ENCODE measurements around the gene GPRIN3.

Gene GPRIN3

GRCh38 chr4:89305028-89305427, 2.6 kb downstream of the GPRIN3 start:
- Mint-ChIP-seq H3K4me1 (peaks cover 21% of the 10 kb centered on the region), H3K27ac (no peak overlapping the region), H3K4me3 (no peak overlapping the region), H3K36me3 (no peaks in the 10 kb centered on the region), H3K27me3 (peaks cover 4% of the 10 kb centered on the region), H3K9me3 (no peaks in the 10 kb centered on the region)
- ATAC-seq (ENCODE audit: low read depth) = no peak
- DNase-seq (ENCODE audit: low spot score in 2 of 2) = no peak

GRCh38 chr4:89303814-89304388, 3.7 kb downstream of the GPRIN3 start:
- peaks cover 26% of the 10 kb centered on the region for H3K4me1 Mint-ChIP-seq
- no peaks in the 10 kb centered on the region for H3K36me3 Mint-ChIP-seq
- no peak for ATAC-seq (ENCODE audit: low read depth)
- no peaks in the 10 kb centered on the region for H3K9me3 Mint-ChIP-seq
- no peak overlapping the region for H3K27ac Mint-ChIP-seq
- no peak overlapping the region for H3K4me3 Mint-ChIP-seq
- no peak for DNase-seq (ENCODE audit: low spot score in 2 of 2)
- peaks cover 4% of the 10 kb centered on the region for H3K27me3 Mint-ChIP-seq

- ATAC-seq (ENCODE audit: low read depth) (no peak), DNase-seq (ENCODE audit: low spot score in 2 of 2) (no peak)
- no peak overlapping the region for H3K27ac Mint-ChIP-seq
- H3K36me3 Mint-ChIP-seq = no peaks in the 10 kb centered on the region
- H3K4me3 Mint-ChIP-seq = no peak overlapping the region
- H3K4me1 Mint-ChIP-seq = peaks cover 27% of the 10 kb centered on the region
- no peaks in the 10 kb centered on the region for H3K9me3 Mint-ChIP-seq
- peaks cover 4% of the 10 kb centered on the region for H3K27me3 Mint-ChIP-seq
These were observed 4.4 kb downstream of the GPRIN3 start for GRCh38 chr4:89303177-89303576.

GRCh38 chr4:89301902-89302301, 5.7 kb downstream of the GPRIN3 start:
- Mint-ChIP-seq H3K4me1 (peaks cover 32% of the 10 kb centered on the region), H3K27ac (no peak overlapping the region), H3K27me3 (peaks cover 3% of the 10 kb centered on the region), H3K4me3 (no peak overlapping the region), H3K9me3 (no peaks in the 10 kb centered on the region), H3K36me3 (no peaks in the 10 kb centered on the region)
- ATAC-seq (ENCODE audit: low read depth) (no peak), DNase-seq (ENCODE audit: low spot score in 2 of 2) (no peak)

GRCh38 chr4:89301003-89301402, 6.6 kb downstream of the GPRIN3 start:
- Mint-ChIP-seq H3K27me3 (no peaks in the 10 kb centered on the region), H3K4me3 (no peak overlapping the region), H3K4me1 (peaks cover 24% of the 10 kb centered on the region), H3K36me3 (no peaks in the 10 kb centered on the region), H3K9me3 (no peaks in the 10 kb centered on the region), H3K27ac (no peak overlapping the region)
- DNase-seq (ENCODE audit: low spot score in 2 of 2) (no peak), ATAC-seq (ENCODE audit: low read depth) (no peak)

GRCh38 chr4:89300499-89300898, 7.1 kb downstream of the GPRIN3 start:
- DNase-seq (ENCODE audit: low spot score in 2 of 2) (no peak), ATAC-seq (ENCODE audit: low read depth) (no peak)

GRCh38 chr4:89300060-89300459, 7.5 kb downstream of the GPRIN3 start:
- no peak for ATAC-seq (ENCODE audit: low read depth)
- Mint-ChIP-seq H3K4me3 (no peak overlapping the region), H3K36me3 (no peaks in the 10 kb centered on the region), H3K27me3 (peaks cover 1% of the 10 kb centered on the region), H3K9me3 (no peaks in the 10 kb centered on the region), H3K4me1 (peaks cover 24% of the 10 kb centered on the region), H3K27ac (no peak overlapping the region)
- DNase-seq (ENCODE audit: low spot score in 2 of 2) = no peak

More at GRCh38 chr4:89300499-89300898, 7.1 kb downstream of the GPRIN3 start:
- H3K27me3 Mint-ChIP-seq = no peaks in the 10 kb centered on the region
- peaks cover 21% of the 10 kb centered on the region for H3K4me1 Mint-ChIP-seq
- no peaks in the 10 kb centered on the region for H3K36me3 Mint-ChIP-seq
- H3K4me3 Mint-ChIP-seq = no peak overlapping the region
- H3K27ac Mint-ChIP-seq = no peak overlapping the region
- no peaks in the 10 kb centered on the region for H3K9me3 Mint-ChIP-seq

- Mint-ChIP-seq H3K27ac (peak overlapping the region; percentile 64), H3K27me3 (peaks cover 1% of the 10 kb centered on the region), H3K4me1 (peaks cover 29% of the 10 kb centered on the region), H3K36me3 (no peaks in the 10 kb centered on the region), H3K9me3 (no peaks in the 10 kb centered on the region), H3K4me3 (peak overlapping the region; percentile 82)
- DNase-seq (ENCODE audit: low spot score in 2 of 2) (no peak), ATAC-seq (ENCODE audit: low read depth) (peak; percentile 46)
These were observed 8.3 kb downstream of the GPRIN3 start for GRCh38 chr4:89299153-89299791.

GRCh38 chr4:89298788-89299152, 8.8 kb downstream of the GPRIN3 start:
- Mint-ChIP-seq H3K36me3 (no peaks in the 10 kb centered on the region), H3K9me3 (no peaks in the 10 kb centered on the region), H3K27ac (peak overlapping the region; percentile 64), H3K27me3 (peaks cover 1% of the 10 kb centered on the region), H3K4me3 (peak overlapping the region; percentile 82), H3K4me1 (peaks cover 25% of the 10 kb centered on the region)
- ATAC-seq (ENCODE audit: low read depth) (peak; percentile 51), DNase-seq (ENCODE audit: low spot score in 2 of 2) (no peak)

- peak overlapping the region; percentile 57 for H3K4me3 Mint-ChIP-seq
- no peak overlapping the region for H3K27ac Mint-ChIP-seq
- H3K27me3 Mint-ChIP-seq = peaks cover 1% of the 10 kb centered on the region
- DNase-seq (ENCODE audit: low spot score in 2 of 2) (peak in 1 of 2 donors; percentile 11), ATAC-seq (ENCODE audit: low read depth) (peak; percentile 65)
- H3K36me3 Mint-ChIP-seq = no peaks in the 10 kb centered on the region
- H3K9me3 Mint-ChIP-seq = no peaks in the 10 kb centered on the region
- peaks cover 28% of the 10 kb centered on the region for H3K4me1 Mint-ChIP-seq
These were observed 9.4 kb downstream of the GPRIN3 start for GRCh38 chr4:89298155-89298554.

GRCh38 chr4:89296896-89297295, 10.7 kb downstream of the GPRIN3 start:
- H3K27me3 Mint-ChIP-seq = peaks cover 1% of the 10 kb centered on the region
- no peak overlapping the region for H3K4me3 Mint-ChIP-seq
- H3K27ac Mint-ChIP-seq = no peak overlapping the region
- H3K9me3 Mint-ChIP-seq = peaks cover under 1% of the 10 kb centered on the region
- no peak for DNase-seq (ENCODE audit: low spot score in 2 of 2)
- no peak for ATAC-seq (ENCODE audit: low read depth)
- peaks cover 28% of the 10 kb centered on the region for H3K4me1 Mint-ChIP-seq
- H3K36me3 Mint-ChIP-seq = peaks cover under 1% of the 10 kb centered on the region

GRCh38 chr4:89296399-89296798, 11.2 kb downstream of the GPRIN3 start:
- H3K36me3 Mint-ChIP-seq = peaks cover 2% of the 10 kb centered on the region

GRCh38 chr4:89295415-89295927, 12.1 kb downstream of the GPRIN3 start:
- H3K4me3 Mint-ChIP-seq = no peak overlapping the region
- H3K36me3 Mint-ChIP-seq = peaks cover 2% of the 10 kb centered on the region
- DNase-seq (ENCODE audit: low spot score in 2 of 2) (no peak), ATAC-seq (ENCODE audit: low read depth) (no peak)
- H3K9me3 Mint-ChIP-seq = peaks cover 2% of the 10 kb centered on the region
- no peak overlapping the region for H3K27ac Mint-ChIP-seq
- peaks cover 28% of the 10 kb centered on the region for H3K4me1 Mint-ChIP-seq
- peaks cover 1% of the 10 kb centered on the region for H3K27me3 Mint-ChIP-seq

More at GRCh38 chr4:89296399-89296798, 11.2 kb downstream of the GPRIN3 start:
- no peak for ATAC-seq (ENCODE audit: low read depth)
- DNase-seq (ENCODE audit: low spot score in 2 of 2) = no peak
- H3K9me3 Mint-ChIP-seq = peaks cover 2% of the 10 kb centered on the region
- H3K4me3 Mint-ChIP-seq = no peak overlapping the region
- peaks cover 28% of the 10 kb centered on the region for H3K4me1 Mint-ChIP-seq
- no peak overlapping the region for H3K27ac Mint-ChIP-seq
- peaks cover 1% of the 10 kb centered on the region for H3K27me3 Mint-ChIP-seq

- peak; percentile 72 for ATAC-seq (ENCODE audit: low read depth)
- Mint-ChIP-seq H3K4me1 (peaks cover 28% of the 10 kb centered on the region), H3K9me3 (peaks cover 2% of the 10 kb centered on the region), H3K36me3 (peaks cover 2% of the 10 kb centered on the region), H3K27me3 (peaks cover 1% of the 10 kb centered on the region), H3K4me3 (no peak overlapping the region), H3K27ac (peak overlapping the region; percentile 12)
- no peak for DNase-seq (ENCODE audit: low spot score in 2 of 2)
These were observed 12.9 kb downstream of the GPRIN3 start for GRCh38 chr4:89294573-89295269.
